Right forelimb (tissue), 1 donor: Measurements from ENCODE around the gene COMMD1.
"Not testable (repeated sequence)": the region's sequence is repeated elsewhere in the genome, so short reads cannot be mapped to it uniquely, and the experiment has no call there.

Source experiments
- DNase-seq: peaks from one replicate; pipeline ENCODE4 v3.0.0-alpha.2; 2018

COMMD1 gene

GRCh38 chr2:62032096-62032495 is 126.6 kb downstream of the COMMD1 start:
- DNase-seq: no peak

GRCh38 chr2:62034715-62035114 is 129.2 kb downstream of the COMMD1 start:
- no peak for DNase-seq

GRCh38 chr2:62036229-62036628 is 130.8 kb downstream of the COMMD1 start:
- DNase-seq: no peak

GRCh38 chr2:62036761-62037250 is 131.3 kb downstream of the COMMD1 start:
- DNase-seq: no peak

GRCh38 chr2:62038975-62039771 is 133.7 kb downstream of the COMMD1 start:
- DNase-seq: no peak

GRCh38 chr2:62040926-62041325 is 135.5 kb downstream of the COMMD1 start:
- DNase-seq: no peak

- DNase-seq: not testable (repeated sequence)
Observed at GRCh38 chr2:62041701-62042385, 136.4 kb downstream of the COMMD1 start.

GRCh38 chr2:62042400-62042799 is 136.9 kb downstream of the COMMD1 start:
- no peak for DNase-seq

- no peak for DNase-seq
Observed at GRCh38 chr2:62042944-62043343, 137.5 kb downstream of the COMMD1 start.

- DNase-seq: no peak
Observed at GRCh38 chr2:62045017-62045543, 139.6 kb downstream of the COMMD1 start.

- DNase-seq: no peak
Observed at GRCh38 chr2:62046141-62046540, 140.7 kb downstream of the COMMD1 start.

- no peak for DNase-seq
Observed at GRCh38 chr2:62050456-62051045, 145.1 kb downstream of the COMMD1 start.

GRCh38 chr2:62054029-62054791 is 148.7 kb downstream of the COMMD1 start:
- DNase-seq: no peak

- DNase-seq: no peak
Observed at GRCh38 chr2:62054916-62055450, 149.5 kb downstream of the COMMD1 start.

- no peak for DNase-seq
Observed at GRCh38 chr2:62055724-62056336, 150.4 kb downstream of the COMMD1 start.

GRCh38 chr2:62056341-62056740 is 150.9 kb downstream of the COMMD1 start:
- no peak for DNase-seq

GRCh38 chr2:62065243-62065642 is 159.8 kb downstream of the COMMD1 start:
- no peak for DNase-seq

GRCh38 chr2:62071126-62071598 is 165.7 kb downstream of the COMMD1 start:
- DNase-seq: no peak

GRCh38 chr2:62071760-62072680 is 166.5 kb downstream of the COMMD1 start:
- DNase-seq: no peak

- DNase-seq: no peak
Observed at GRCh38 chr2:62074233-62074632, 168.8 kb downstream of the COMMD1 start.
